HG03039 (cell line): ENCODE data around the gene TBC1D1.
"Not testable (repeated sequence)": the region's sequence is repeated elsewhere in the genome, so short reads cannot be mapped to it uniquely, and the experiment has no call there.

Experiments used
- ATAC-seq: cut with Tn5 transposase; IDR thresholded peaks from one replicate; pipeline ENCODE4 v1.9.1; 2021; ENCODE audit warnings: mild to moderate bottlenecking, moderate library complexity; ENCODE audit not compliant: unreplicated experiment

Gene TBC1D1

DNA sequence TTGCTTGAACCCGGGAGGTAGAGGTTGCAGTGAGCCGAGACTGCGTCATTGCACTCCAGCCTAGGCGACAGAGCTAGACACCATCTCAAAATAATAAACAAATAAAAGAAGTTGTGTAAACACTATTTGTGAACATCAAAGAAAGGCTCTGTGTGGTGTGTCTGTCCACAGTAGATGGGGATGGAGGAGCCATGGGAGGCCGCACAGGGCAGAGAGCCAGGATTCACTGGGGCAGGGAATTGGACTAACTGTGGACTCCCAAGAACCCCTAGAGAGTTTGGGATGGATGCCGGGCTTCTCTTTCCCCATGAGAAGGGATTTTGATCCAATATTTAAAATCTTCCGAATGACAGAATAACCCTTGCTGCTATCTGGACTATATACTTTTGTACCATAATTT lies 26.5 kb downstream of the TBC1D1 start:
- no peak for ATAC-seq

DNA sequence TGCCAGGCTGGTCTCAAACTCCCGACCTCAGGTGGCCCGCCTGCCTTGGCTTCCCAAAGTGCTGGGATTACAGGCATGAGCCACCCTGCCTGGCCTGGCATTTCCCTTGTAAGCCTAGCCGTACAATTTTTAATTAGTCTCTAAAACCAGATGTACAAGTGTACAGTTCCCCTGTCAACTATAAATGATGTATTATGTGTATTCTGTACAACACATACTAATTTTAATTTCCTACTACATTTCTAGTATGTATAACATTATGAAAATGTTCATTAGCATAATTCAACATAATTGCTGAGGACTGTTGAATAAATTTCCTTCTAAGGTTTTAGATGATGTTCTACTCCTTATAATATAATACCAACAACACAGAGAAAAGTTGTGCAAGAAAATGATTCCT lies 27.8 kb downstream of the TBC1D1 start:
- no peak for ATAC-seq

DNA sequence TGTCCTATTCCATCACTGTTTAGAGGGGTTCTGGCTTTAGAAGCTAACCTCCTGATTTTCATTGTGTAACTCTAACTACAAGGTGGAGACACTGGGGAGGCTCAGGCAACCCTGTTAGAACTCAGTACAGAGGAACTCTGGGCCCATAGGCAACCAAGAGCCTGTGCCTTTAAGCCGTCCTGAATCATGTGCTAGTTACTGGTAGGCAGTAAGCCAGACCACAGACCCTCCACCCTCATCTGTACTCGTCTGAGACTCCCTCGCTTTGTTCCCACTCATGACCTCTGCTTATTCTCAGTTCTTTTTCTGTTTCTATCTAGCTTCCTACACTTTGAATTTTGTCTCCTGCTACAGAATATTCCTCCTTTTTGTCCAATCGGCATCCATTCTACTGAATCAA lies 31.4 kb downstream of the TBC1D1 start:
- no peak for ATAC-seq

DNA sequence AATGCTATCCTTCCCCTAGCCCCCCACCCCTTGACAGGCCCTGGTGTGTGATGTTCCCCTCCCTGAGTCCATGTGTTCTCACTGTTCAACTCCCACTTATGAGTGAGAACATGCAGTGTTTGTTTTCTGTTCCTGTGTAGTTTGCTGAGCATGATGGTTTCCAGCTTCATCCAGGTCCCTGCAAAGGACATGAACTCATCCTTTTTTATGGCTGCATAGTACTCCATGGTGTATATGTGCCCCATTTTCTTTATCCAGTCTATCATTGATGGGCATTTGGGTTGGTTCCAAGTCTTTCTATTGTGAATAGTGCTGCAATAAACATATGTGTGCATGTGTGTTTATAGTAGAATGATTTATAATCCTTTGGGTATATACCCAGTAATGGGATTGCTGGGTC lies 32.2 kb downstream of the TBC1D1 start:
- ATAC-seq, result not testable (repeated sequence)

DNA sequence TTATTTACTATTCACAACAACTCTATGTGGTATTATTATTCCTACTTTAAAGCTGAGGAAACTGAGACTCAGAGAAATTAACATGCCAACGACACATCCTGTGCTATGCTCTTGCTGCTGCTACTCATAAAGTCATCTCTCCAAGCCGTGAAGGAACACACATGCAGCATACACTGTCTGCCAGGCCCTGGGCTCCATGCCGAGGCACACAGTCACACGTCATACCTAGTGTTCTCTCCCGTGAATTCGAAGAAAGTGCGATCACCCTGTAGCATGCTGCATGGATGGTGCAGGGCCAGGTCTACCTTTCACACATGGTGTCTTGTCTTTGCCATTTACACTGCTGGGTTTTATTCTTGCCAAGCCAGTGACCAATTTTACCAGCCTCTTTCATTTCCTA lies 34.1 kb downstream of the TBC1D1 start:
- ATAC-seq, result no peak

DNA sequence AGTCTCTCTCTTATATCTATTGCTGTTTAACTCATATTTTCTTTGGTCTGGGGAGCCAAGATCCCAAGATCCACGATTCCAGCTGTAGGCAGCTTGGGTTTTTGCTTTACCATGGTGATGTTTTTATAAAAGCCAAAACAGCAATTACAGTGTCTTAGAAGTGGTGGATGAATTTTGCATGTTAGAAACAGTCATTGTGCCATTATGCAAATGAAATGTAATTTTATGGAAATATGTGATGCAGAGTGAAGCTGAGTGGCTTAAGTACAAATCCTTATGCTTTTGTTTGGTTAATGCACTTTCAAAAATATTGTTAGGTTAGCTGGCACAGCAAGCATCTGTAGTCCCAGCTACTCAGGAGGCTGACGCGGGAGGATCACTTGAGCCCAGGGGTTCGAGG lies 36.5 kb downstream of the TBC1D1 start:
- ATAC-seq, result no peak

DNA sequence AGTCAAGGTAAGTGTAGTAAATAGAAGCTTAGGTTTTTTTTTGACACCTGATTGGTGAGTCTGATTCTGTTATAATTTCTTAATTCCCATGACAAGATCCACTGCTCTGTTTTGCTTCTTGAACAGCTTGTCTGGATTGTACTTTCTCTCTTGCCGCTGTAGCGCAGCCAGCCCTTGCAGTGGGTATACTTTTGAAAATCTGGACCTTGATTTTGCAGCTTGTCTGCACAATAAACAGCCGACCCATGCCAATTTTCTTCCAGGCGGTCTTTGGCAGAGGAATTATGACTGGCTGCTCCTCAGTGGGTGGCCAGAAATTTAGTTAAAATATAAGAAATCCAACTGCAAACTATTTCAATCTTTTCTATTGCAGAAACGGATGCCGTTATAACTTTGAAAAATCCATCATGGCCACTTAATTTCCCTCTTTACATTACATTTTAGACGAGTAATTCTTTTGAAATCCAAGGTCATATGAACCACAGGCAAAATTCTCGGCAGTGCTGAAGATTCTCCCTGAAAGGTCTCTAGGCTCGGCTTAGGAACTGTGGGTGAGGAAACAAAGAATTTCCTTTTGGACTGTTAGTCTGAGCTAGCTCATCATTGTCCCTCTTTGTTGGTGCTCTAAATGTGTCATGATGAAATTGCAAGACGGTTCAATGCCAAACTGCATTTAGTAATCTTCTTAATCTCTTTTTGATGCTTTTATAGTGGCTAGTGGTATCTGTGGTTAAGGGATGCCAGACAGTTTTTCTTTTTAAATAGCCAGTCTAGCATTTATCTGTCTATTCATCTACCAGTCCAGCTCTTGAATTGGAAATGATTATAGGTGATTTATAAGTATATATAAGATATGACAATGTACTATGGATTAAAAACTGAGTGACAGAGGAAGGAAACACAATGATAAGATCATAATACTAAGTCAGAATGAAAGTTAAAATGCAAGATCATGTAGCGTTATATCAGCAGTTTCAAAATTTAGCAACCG lies 37.8 kb downstream of the TBC1D1 start:
- ATAC-seq, result no peak

DNA sequence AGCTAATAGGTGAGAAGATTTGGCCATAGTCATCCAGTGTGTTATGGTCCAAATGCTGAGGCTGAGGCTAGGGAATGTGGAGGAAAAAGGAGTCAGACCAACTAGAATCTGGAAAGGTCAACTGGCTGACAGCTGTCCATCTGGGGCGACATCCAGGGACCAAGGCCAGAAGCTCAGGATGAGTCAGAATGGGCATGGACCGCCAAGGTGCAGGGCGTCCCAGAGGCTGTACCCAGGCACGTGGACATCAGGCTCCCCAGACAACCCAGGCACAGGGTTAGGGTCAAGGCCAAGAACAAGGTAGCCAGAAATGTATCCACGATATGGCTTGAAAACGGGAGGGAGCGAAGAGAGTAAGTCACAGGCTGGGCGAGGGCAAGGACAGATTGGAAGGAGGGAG lies 43.2 kb downstream of the TBC1D1 start:
- no peak for ATAC-seq

DNA sequence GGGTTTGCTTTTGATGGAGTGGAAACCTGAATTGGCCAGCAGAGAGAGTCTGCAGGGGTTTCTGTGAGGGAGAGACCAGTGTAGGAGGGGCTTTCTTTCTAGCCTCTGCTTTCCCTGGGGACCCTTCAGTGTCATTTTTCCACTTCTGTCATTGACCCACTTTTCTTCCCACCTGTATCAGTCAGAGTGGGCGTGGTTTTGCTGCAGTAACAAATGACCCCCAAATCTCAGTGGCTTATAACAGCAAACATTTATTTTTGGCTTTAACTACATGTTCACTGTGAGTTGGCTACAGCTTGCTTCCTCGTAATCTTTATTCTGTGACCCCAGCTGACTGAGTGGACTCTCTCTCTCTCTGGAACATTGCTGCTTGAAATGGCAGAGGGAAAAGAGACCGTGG lies 43.7 kb downstream of the TBC1D1 start:
- no peak for ATAC-seq

DNA sequence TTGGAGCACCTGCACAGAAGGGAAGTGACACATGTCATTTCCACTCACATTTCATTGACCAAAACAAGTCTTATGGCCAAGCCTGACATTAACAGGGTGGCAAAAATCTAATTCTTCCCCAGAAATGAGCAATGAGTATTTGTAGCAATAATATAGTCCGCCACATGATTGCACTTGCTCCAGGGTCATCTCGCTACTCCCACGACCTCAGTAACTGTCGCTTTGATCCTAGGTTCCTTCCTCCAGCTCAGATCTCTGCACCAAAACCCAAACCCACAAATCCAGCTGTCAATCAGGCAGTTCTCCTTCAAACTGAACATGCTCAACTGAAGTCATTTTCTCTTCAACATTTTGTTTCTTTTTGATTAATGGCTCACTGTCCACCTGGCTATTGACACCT lies 44.1 kb downstream of the TBC1D1 start:
- no peak for ATAC-seq

DNA sequence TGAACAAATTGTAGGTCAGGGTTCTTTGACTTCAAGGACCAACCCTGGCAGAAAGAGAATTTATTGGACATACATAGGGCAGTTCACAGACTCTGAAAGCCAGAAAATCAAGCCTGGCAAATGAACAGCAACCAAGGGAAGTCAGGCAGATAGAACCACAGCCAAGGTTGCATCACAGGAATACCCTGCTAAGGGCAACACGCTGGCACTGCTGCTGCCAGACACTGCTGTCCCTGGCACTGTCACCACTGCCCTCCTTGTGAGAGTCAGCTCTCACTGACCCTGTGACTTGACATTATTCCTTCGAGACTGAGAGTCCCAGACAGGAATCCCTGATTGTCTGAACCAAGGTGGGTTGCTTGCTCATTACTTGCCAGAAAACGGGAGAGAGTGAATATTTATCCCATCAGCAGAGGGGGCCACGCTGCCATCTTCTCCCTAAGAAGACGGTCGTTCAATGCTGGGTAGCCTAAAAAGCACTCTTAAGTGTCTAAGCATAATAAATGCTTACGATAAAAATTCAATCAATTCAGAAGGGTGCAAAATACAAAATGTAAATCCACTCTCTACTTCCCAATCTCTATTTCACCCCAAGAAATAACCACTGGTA lies 46.1 kb downstream of the TBC1D1 start:
- no peak for ATAC-seq

DNA sequence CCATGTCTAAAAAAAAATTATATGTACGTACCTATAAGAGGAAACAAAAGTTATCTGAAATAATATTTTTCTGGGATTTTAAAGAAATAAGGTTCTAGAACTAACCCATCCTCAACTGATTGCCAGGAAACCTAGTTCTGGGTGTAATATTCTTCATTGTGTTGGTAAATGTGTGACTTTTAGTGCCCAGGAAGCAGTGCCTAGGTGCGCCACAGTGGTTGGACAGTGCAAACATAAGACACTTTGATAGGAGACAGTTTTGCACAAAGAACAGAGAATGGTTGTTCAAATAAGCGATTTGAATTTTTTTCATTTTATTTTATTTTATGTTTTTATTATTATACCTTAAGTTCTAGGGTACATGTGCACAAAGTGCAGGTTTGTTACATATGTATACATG lies 47.3 kb downstream of the TBC1D1 start:
- ATAC-seq, result no peak

DNA sequence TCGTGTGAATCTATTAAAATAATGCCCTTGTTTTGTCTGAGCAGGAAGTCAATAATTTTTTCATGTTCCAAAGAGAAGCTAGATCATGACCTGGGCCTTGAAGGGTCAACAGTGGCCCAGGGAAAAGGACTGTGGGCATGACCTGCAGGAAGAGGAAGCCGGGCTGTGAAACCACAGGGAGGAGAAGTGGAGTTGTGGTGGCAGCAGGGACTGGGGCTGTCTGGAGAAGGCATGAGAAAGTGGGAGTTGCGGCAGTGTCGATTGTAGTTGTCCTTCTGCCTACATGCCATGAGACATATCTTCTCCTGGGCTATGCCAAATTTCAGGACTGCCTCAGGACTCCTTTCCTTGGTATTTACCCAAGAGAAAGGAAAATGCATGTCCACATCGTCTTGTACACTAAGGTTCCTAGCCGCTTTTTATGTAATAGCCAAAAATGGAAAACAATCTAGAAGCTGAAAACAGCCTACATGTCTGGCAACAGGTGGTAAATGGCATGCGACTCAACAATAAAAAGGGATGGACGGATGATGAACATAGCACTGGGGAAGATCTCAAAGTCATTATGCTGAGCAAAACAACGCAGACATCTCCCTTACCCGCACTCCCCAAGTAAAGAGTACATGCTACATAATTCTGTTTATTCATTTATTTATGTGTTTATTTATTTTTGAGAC lies 55.8 kb downstream of the TBC1D1 start:
- no peak for ATAC-seq

DNA sequence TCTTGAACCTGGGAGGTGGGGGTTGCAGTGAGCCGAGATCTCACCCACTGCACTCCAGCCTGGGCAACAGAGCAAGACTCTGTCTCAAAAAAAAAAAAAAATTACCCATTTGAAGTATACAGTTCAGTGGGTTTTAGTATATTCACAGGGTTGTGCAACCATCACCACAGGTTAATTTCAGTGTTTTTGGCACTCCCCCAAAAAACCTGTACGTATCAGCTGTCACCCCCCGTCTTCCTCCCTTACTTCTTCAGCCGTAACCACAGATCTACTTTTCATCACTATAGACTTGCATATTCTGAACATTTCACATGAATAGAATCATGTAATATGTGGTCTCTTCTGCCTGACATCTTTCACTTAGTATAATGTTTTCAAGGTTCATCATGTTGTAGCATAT lies 57.7 kb downstream of the TBC1D1 start:
- no peak for ATAC-seq

DNA sequence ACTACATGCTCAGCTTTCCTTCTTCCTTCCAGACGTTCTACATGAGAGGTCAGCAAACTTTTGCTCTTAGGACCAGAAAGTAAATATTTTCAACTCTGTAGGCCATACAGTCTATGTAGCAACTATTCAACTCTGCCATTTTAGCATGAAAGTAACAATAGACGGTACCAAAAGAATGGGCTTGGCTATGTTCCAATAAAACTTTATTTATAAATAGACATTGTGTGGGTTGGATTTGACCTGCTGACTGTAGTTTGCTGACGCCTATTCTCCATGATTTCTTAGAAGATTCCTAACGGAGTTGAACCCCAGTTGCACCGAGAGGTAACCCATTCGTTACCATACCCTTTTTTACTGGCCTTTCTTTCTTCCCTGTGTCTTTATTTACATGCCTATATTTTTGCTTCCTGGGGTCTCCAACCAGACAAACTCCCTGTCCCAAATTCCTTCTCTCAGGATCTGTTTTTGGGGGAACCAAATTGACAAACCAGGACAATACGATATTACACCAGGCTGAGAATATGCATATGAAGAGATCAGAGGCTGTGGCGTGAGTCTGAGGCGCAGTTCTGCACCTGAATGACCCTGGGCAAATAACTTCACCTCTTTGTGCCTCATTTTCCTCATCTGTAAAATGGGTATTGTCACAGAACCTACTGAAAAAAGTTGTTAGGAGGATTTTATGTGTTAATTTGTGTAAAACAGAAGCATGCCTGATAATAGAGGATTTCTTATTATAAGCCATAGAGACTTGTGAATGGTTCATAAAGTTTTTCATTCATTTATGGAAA lies 58.9 kb downstream of the TBC1D1 start:
- ATAC-seq, result no peak

DNA sequence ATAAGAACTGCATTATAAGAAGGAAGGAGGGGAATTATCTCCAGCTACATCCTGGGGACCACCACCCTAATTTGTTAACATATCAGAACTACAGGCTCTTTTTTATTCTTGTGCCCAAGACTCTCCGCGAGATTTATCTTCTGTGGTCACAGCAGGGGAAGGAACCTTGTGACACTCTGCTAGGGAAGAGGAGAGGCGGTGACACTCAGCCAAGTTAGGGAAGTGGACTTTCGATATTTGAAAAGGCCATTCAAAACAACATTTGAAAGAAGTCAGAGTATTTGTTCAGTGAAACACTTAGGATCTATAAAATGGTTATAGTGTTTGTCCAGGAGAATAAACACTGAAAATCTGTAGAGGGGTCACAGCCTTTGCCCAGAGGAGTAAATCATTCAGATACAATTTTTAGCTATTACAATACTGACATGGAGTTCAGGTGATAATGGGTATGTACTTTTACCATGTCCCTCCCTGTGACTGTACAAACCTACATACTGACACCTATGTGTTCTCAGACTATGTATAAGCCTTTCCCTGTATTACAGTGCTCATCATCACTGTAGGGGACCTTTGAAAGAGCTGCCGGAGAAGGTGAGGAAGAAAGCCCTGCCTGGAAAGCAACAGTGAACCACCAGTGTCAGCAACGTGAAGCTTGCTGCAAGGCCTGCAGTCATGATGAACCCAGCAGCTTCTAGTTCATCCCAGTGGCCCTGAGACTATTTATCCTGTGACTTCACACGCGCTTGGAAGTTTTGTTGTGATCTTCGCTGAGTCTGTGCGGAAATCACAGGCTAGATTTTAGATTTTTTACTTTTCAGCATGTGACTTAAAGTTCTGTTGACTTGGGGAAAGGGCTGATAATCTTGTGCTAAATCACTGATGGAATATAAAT lies 60.8 kb downstream of the TBC1D1 start:
- ATAC-seq, result no peak

DNA sequence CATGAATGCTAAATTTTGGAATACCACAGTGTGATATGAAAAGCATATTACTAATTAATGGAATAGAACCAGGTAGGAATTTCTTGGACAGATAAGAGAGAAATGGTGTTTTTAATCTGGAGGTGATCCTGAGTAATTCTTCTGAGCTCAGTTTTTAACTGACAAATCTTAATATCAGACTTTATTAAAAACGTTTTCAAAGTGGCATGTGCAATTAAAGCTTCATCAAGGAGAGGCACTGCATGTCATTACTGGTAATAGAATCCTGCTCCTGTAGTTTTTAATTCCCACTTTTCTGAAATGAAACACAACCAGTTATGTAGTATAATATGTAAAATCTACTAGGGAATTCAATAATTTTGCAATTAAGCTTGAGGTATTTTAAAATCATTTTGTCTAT lies 62.3 kb downstream of the TBC1D1 start:
- no peak for ATAC-seq

DNA sequence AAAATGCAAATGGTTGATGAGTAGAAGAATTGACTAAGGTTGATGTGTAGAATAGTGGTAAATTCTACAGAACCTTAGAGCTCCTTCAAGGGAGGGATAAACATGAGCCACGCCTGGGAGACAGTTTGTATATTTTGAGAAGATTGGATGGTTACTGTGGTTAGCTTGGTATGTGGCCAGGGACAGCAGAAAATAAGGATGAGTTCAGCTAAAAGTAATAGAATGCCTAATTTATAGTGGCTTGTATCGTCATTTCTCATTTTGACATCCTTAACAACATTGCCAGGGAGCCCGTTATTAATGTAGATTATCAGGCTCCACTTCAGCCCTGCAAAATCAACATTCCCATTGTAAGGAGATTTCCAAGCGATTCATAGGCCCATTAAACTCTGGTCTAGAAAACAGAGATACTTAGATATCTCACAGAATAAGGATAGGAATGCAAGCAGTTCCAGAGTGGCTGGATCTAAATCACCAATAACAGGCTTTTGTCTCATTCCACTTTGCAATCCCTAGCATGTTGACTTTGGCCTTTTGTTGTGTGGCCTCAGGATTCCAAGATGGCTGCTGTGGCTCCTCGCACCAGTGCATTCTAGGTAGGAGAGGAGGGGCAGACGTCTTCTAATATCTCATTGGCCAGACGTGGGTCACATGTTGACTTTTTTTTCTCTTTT lies 62.9 kb downstream of the TBC1D1 start:
- ATAC-seq, result no peak

DNA sequence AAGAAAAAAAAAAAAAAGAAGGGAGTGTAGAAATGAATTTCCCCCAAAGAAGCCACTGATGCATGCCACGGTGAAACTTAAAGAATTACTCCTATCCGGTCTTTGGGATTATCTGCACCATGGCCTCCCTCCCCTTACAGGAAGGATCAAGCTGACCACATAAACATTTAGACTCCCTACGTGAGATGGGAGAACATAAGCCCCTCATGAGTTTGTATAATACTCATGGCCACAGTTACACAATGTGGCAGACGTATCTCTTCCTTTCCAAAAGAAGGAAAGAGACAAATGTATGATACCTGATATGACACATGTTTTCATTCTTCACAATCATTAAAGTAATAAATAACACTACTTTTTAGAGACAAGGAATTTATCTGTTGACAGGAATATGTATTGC lies 66.1 kb downstream of the TBC1D1 start:
- no peak for ATAC-seq

DNA sequence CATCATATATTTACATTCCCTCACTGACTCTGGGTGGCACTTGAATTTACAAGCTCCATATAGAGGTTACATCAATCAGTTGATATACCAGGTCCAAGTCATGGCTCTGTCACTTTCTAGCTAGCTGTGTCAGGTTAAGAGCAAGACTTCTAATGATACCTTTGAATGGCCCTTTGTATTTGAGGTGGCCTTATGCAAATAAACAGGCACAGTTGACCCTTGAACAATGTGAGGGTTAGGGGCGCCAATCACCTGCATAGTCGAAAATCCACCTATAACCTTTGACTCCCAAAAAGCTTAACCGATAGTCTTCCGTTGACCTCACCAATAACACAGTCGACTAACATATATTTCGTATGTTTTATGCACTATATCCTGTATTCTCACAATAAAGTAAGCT lies 68.0 kb downstream of the TBC1D1 start:
- no peak for ATAC-seq
